K562 (cell line): Measurements from ENCODE around the gene IFT122. TPM values are rescaled to one million over a fixed set of nuclear protein-coding genes. Genes with fewer than 3 reads are reported as not detected.

Experiments
- ATAC-seq: fragments of 200-7000 bp; cut with Tn5 transposase; 3 replicates; pipeline ENCODE4 v1.9.1; 2020; ENCODE audit warnings: moderate library complexity
- BruUV-seq: library from RNA; stranded (reverse); fragments of 400-500 nt; replicated peaks from 2 replicates; lab custom pipeline; 2021; lab: Mats Ljungman, UMichigan
- CTCF ChIA-PET: fragments of 300-600 bp; formaldehyde crosslinking; extraction: SDS; loops from one replicate; lab custom pipeline; 2021; ENCODE audit warnings: low intra/inter-chr PET ratio; lab: Yijun Ruan, JAX
- POLR2A ChIA-PET: fragments of 300-600, 350-650 bp; sonication (Branson Sonifier 250); formaldehyde crosslinking; extraction: SDS; loops from one replicate; lab custom pipeline; 2021; ENCODE audit warnings: antibody characterized with exemption, inconsistent platforms; lab: Yijun Ruan, JAX
- DNase-seq, 4 experiments: peaks; one replicate each; pipeline versions ENCODE4 v3.0.0 to v3.0.0-alpha.2; 2011 to 2018; ENCODE audit warnings: low spot score in 3 of 4, mixed read lengths in 3 of 4; ENCODE audit errors: extremely low read depth in 1 of 4
- FAIRE-seq: peaks from 2 replicates; lab custom pipeline; 2011; peaks lifted over from hg19 to GRCh38; lab: Jason Lieb, UNC
- H2AFZ ChIP-seq: 2 replicates; pipeline ENCODE4 v1.6.0; 2011; ENCODE audit warnings: low read depth, low read length, control low read depth, inconsistent platforms
- H3K27ac ChIP-seq: fragments of 200-600 bp; 3 replicates; pipeline ENCODE4 v1.8.0; 2011; ENCODE audit warnings: low read depth, mild to moderate bottlenecking, control low read depth, inconsistent platforms, low read length, moderate library complexity, mixed read lengths; ENCODE audit errors: extremely low read depth
- H3K27me3 ChIP-seq, 2 experiments: fragments of 300-600 bp in 1 of 2; 2 replicates in 1 of 2; 3 replicates in 1 of 2; pipeline versions ENCODE4 v1.6.0 to v1.8.0; 2011; ENCODE audit warnings: inconsistent platforms in 2 of 2, low read length in 2 of 2, mild to moderate bottlenecking in 1 of 2, mixed read lengths in 1 of 2, moderate library complexity in 1 of 2; ENCODE audit not compliant: control insufficient read depth in 2 of 2, insufficient read depth in 2 of 2
- H3K36me3 ChIP-seq: fragments of 300-600 bp; 3 replicates; pipeline ENCODE4 v1.8.0; 2011; ENCODE audit warnings: mild to moderate bottlenecking, low read length, inconsistent platforms; ENCODE audit not compliant: control insufficient read depth, insufficient read depth
- H3K4me1 ChIP-seq, 2 experiments: fragments of 200-600 bp in 1 of 2; replicated peaks in 1 of 2; 2 replicates in 1 of 2; 3 replicates in 1 of 2; pipeline versions ENCODE4 v1.5.1 to v1.8.0; 2011; ENCODE audit warnings: inconsistent platforms in 2 of 2, low read length in 2 of 2, mild to moderate bottlenecking in 1 of 2, mixed read lengths in 1 of 2, moderate library complexity in 1 of 2; ENCODE audit not compliant: control insufficient read depth in 2 of 2, insufficient read depth in 2 of 2
- H3K4me2 ChIP-seq: 2 replicates; pipeline ENCODE4 v1.6.1; 2011; ENCODE audit warnings: low read length, control low read depth, inconsistent platforms, mixed read lengths; ENCODE audit not compliant: insufficient read depth
- H3K4me3 ChIP-seq: fragments of 200-600 bp; sonication (generic), shearing (Covaris generic); 2 replicates; pipeline ENCODE4 v1.5.1; 2016; ENCODE audit warnings: control low read depth, inconsistent platforms
- H3K79me2 ChIP-seq: fragments of 200-600 bp; 3 replicates; pipeline ENCODE4 v1.8.0; 2011; ENCODE audit warnings: low read length, inconsistent platforms; ENCODE audit not compliant: control insufficient read depth, insufficient read depth
- H3K9ac ChIP-seq, 2 experiments: 2 replicates each; pipeline versions ENCODE4 v1.6.0 to v1.6.1; 2011; ENCODE audit warnings: low read depth in 2 of 2, low read length in 2 of 2, control low read depth in 1 of 2, inconsistent platforms in 1 of 2, mild to moderate bottlenecking in 1 of 2, mixed read lengths in 1 of 2; ENCODE audit not compliant: insufficient read depth in 1 of 2
- H3K9me1 ChIP-seq: one replicate; pipeline ENCODE4 v1.6.0; 2011; ENCODE audit warnings: inconsistent platforms, mild to moderate bottlenecking, low read length, moderate library complexity; ENCODE audit not compliant: control insufficient read depth, insufficient read depth
- H3K9me3 ChIP-seq: replicated peaks from 2 replicates; pipeline ENCODE4 v1.5.1; 2011; ENCODE audit warnings: low read depth, low read length, inconsistent platforms; ENCODE audit not compliant: control insufficient read depth, insufficient read depth
- H4K20me1 ChIP-seq: replicated peaks from 2 replicates; pipeline ENCODE4 v1.6.1; 2011; ENCODE audit warnings: low read length, inconsistent platforms, mixed read lengths; ENCODE audit not compliant: control insufficient read depth, insufficient read depth
- CBFA2T2 ChIP-seq: fragments of 450-650 bp; conservative IDR thresholded peaks from 2 replicates; pipeline ENCODE4 v1.6.1; 2017; ENCODE audit warnings: mild to moderate bottlenecking
- GABPA ChIP-seq: fragments of 200-800 bp; sonication (Bioruptor generic); conservative IDR thresholded peaks from 2 replicates; pipeline ENCODE4 v1.6.1; 2016; ENCODE audit warnings: low read depth, missing genetic modification characterization, missing compliant biosample characterization
- HOXB6 ChIP-seq: fragments of 250-450 bp; sonication (Bioruptor Pico); IDR thresholded peaks from 2 replicates; pipeline ENCODE4 v1.5.1; 2022; ENCODE audit warnings: mild to moderate bottlenecking, borderline replicate concordance
- SRSF3 ChIP-seq: fragments of 200-400 bp; formaldehyde crosslinking; IDR thresholded peaks from 2 replicates; pipeline ENCODE4 v1.6.1; 2016; ENCODE audit warnings: mild to moderate bottlenecking, low read length, moderate library complexity; ENCODE audit not compliant: insufficient read depth
- ZNF445 ChIP-seq: fragments of 250-450 bp; sonication (Bioruptor Pico); IDR thresholded peaks from 2 replicates; pipeline ENCODE4 v1.4.0; 2020; ENCODE audit warnings: low read depth, mild to moderate bottlenecking, moderate library complexity
- ZNF764 ChIP-seq: fragments of 250-450 bp; sonication (Bioruptor Pico); IDR thresholded peaks from 2 replicates; pipeline ENCODE4 v1.4.0; 2020; ENCODE audit warnings: low read depth, mild to moderate bottlenecking, moderate library complexity
- WGBS: fragments of 100-300 bp; shearing (Covaris generic); methylation state at CpG from one replicate; pipeline ENCODE4 v1.1.6; 2016; ENCODE audit warnings: low coverage, mixed read lengths; ENCODE audit not compliant: insufficient coverage; ENCODE audit errors: missing lambda C conversion rate; 5-methylcytosine and 5-hydroxymethylcytosine counted together
- in situ Hi-C: fragments of 300-500 bp; cut with MboI; formaldehyde crosslinking; loops from 4 replicates; pipeline ENCODE4 v1.15.0; 2018; ENCODE audit warnings: inconsistent platforms, mixed read lengths
- intact Hi-C: fragments of 100-400 bp; cut with micrococcal nuclease; formaldehyde crosslinking; loops from 2 replicates; pipeline ENCODE4 v1.14.2; 2022
- polyA plus RNA-seq, 8 experiments: library from polyadenylated mRNA; depleted of rRNA in 4 of 8; stranded (reverse) in 5 of 8; unstranded in 3 of 8; fragments of >200 nt; fragmentation: Nextera tagmentation in 2 of 8; fragmentation: Illumina TruSeq in 1 of 8; extraction: Ambion mirVana in 2 of 8; extraction: Trizol in 1 of 8; gene quantifications; 2 replicates each; pipeline versions ENCODE4 v1.2.1 to v1.2.3, GENCODE V29; 2011 to 2014; ENCODE audit warnings: inconsistent platforms in 1 of 8, missing spikeins in 1 of 8
- total RNA-seq, 7 experiments: library from RNA; depleted of rRNA in 6 of 7; stranded (reverse); fragments of >200 nt in 6 of 7; fragmentation: Illumina TruSeq in 2 of 7; extraction: Trizol in 2 of 7; gene quantifications; 2 replicates each; pipeline versions ENCODE4 v1.2.1 to v1.2.3, GENCODE V29; 2011 to 2021; ENCODE audit warnings: low replicate concordance in 1 of 7
- TF ChIP-seq, protein P1 (sequence below): IDR thresholded peaks from 2 replicates; pipeline ENCODE4 v1.6.1; 2011; ENCODE audit warnings: borderline replicate concordance, low read depth, mild to moderate bottlenecking, moderate library complexity, low read length; ENCODE audit not compliant: insufficient read depth, poor library complexity, severe bottlenecking
- TF ChIP-seq, protein P2 (sequence below): fragments of 250-450 bp; sonication (Bioruptor Pico); IDR thresholded peaks from 2 replicates; pipeline ENCODE4 v1.4.0; 2020; ENCODE audit warnings: mild to moderate bottlenecking, moderate library complexity
- TF ChIP-seq, protein P3 (sequence below): fragments of 450-650 bp; IDR thresholded peaks from 2 replicates; pipeline ENCODE4 v1.6.1; 2016
- TF ChIP-seq, protein P4 (sequence below): fragments of 250-450 bp; sonication (Bioruptor Pico); IDR thresholded peaks from 2 replicates; pipeline ENCODE4 v1.8.0; 2021; ENCODE audit warnings: mild to moderate bottlenecking, moderate library complexity
- TF ChIP-seq, protein P5 (sequence below): fragments of 450-650 bp; formaldehyde crosslinking; IDR thresholded peaks from 2 replicates; pipeline ENCODE4 v1.4.0; 2020; ENCODE audit warnings: mild to moderate bottlenecking, moderate library complexity

IFT122 gene
- total and polyA plus RNA-seq, 9 of the 15 experiments (the other 6 are each of a cell fraction or from before 2014, with no cell fraction given), result 2.4 to 11.5 (median 7.7) TPM

DNA sequence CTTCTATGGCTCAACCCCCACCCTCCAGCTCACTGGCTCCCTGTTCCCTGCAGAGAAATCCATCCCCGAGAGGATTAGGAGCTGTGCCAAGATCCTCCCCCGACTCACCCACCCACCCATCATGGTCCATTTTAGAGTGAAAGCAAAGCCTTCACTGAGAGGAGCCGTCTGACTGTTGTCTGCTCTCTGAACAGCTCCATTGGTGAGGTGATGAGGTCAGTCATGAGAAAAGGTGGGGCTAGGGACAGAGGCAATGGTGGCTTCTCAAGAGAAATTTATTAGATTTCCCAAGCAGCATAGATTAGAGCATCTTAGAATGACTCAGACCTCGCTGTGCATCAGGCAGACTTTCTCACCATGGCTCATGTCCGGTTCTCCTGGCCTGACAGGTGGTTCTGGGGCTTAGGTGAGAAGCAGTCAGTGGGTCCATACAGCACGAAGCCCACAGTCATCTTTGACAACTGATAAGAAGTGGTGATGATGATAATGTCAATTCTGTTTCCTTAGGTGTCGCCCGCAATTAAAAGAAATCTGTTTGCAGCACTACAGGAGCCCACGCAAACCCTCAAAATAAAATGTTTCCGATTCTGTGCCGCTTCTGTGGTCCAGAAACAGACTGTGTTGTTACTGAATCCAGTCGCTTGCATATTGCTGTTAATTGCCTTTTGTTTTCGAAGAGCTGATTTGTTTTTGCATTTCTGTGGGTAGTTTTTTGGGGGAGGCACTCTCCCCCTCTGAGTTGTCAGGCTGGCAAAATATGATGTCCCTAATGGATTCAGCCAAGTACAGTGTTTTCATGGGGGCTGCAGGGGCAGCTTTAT lies 63.7 kb downstream of the IFT122 start:
- H3K4me2 ChIP-seq, result no peak overlapping the region
- H3K9me1 ChIP-seq, result no peaks in the 10 kb centered on the region
- intact Hi-C loops, result no loop called here
- 0 out of 3 replicates have a peak, but pooled peaks cover 3% of the 10 kb centered on the region for H3K36me3 ChIP-seq
- H4K20me1 ChIP-seq, result no peaks in the 10 kb centered on the region
- POLR2A ChIA-PET, result interaction anchor here (0.7 to 0.8 kb wide), 2 partner anchors 9 to 185 kb away, joined by 3 read pairs; no protein-coding TSS in a partner anchor
- in situ Hi-C loops, result no loop called here
- H3K9ac ChIP-seq, result no peak overlapping the region
- H3K27ac ChIP-seq, result no peak overlapping the region
- DNase-seq (no peak), ATAC-seq (no peak), FAIRE-seq (no peak)
- CTCF ChIA-PET, result no interaction called here
- no peak overlapping the region for H2AFZ ChIP-seq
- H3K79me2 ChIP-seq, result no peaks in the 10 kb centered on the region
- BruUV-seq, result no TSS peak
- no peaks in the 10 kb centered on the region for H3K9me3 ChIP-seq
- no peaks in the 10 kb centered on the region; a peak in 1 of 5 replicates for H3K4me1 ChIP-seq
- WGBS, result 51% methylated on average over 10 of the region's 13 CpGs
- no peak overlapping the region for H3K4me3 ChIP-seq
- no peaks in the 10 kb centered on the region for H3K27me3 ChIP-seq
- TF ChIP-seq, protein P1, sequence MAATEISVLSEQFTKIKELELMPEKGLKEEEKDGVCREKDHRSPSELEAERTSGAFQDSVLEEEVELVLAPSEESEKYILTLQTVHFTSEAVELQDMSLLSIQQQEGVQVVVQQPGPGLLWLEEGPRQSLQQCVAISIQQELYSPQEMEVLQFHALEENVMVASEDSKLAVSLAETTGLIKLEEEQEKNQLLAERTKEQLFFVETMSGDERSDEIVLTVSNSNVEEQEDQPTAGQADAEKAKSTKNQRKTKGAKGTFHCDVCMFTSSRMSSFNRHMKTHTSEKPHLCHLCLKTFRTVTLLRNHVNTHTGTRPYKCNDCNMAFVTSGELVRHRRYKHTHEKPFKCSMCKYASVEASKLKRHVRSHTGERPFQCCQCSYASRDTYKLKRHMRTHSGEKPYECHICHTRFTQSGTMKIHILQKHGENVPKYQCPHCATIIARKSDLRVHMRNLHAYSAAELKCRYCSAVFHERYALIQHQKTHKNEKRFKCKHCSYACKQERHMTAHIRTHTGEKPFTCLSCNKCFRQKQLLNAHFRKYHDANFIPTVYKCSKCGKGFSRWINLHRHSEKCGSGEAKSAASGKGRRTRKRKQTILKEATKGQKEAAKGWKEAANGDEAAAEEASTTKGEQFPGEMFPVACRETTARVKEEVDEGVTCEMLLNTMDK, result no peak
- TF ChIP-seq GABPA (tag), result no peak
- no peak for TF ChIP-seq SRSF3
- TF ChIP-seq, protein P2, sequence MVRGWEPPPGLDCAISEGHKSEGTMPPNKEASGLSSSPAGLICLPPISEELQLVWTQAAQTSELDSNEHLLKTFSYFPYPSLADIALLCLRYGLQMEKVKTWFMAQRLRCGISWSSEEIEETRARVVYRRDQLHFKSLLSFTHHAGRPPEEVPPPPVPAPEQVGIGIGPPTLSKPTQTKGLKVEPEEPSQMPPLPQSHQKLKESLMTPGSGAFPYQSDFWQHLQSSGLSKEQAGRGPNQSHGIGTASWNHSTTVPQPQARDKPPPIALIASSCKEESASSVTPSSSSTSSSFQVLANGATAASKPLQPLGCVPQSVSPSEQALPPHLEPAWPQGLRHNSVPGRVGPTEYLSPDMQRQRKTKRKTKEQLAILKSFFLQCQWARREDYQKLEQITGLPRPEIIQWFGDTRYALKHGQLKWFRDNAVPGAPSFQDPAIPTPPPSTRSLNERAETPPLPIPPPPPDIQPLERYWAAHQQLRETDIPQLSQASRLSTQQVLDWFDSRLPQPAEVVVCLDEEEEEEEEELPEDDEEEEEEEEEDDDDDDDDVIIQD (CRISPR knock-in tag), result no peak
- TF ChIP-seq, protein P3, sequence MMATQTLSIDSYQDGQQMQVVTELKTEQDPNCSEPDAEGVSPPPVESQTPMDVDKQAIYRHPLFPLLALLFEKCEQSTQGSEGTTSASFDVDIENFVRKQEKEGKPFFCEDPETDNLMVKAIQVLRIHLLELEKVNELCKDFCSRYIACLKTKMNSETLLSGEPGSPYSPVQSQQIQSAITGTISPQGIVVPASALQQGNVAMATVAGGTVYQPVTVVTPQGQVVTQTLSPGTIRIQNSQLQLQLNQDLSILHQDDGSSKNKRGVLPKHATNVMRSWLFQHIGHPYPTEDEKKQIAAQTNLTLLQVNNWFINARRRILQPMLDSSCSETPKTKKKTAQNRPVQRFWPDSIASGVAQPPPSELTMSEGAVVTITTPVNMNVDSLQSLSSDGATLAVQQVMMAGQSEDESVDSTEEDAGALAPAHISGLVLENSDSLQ, result no peak
- no peak for TF ChIP-seq HOXB6
- TF ChIP-seq ZNF445, result no peak
- TF ChIP-seq, protein P4, sequence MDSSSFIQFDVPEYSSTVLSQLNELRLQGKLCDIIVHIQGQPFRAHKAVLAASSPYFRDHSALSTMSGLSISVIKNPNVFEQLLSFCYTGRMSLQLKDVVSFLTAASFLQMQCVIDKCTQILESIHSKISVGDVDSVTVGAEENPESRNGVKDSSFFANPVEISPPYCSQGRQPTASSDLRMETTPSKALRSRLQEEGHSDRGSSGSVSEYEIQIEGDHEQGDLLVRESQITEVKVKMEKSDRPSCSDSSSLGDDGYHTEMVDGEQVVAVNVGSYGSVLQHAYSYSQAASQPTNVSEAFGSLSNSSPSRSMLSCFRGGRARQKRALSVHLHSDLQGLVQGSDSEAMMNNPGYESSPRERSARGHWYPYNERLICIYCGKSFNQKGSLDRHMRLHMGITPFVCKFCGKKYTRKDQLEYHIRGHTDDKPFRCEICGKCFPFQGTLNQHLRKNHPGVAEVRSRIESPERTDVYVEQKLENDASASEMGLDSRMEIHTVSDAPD (CRISPR knock-in tag), result no peak
- TF ChIP-seq CBFA2T2, result no peak
- TF ChIP-seq, protein P5, sequence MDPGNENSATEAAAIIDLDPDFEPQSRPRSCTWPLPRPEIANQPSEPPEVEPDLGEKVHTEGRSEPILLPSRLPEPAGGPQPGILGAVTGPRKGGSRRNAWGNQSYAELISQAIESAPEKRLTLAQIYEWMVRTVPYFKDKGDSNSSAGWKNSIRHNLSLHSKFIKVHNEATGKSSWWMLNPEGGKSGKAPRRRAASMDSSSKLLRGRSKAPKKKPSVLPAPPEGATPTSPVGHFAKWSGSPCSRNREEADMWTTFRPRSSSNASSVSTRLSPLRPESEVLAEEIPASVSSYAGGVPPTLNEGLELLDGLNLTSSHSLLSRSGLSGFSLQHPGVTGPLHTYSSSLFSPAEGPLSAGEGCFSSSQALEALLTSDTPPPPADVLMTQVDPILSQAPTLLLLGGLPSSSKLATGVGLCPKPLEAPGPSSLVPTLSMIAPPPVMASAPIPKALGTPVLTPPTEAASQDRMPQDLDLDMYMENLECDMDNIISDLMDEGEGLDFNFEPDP (CRISPR knock-in tag), result no peak
- TF ChIP-seq ZNF764 (CRISPR knock-in tag), result no peak
